HG03280 (cell line): ENCODE data around the gene WNT11.
"Not testable (repeated sequence)": the region's sequence is repeated elsewhere in the genome, so short reads cannot be mapped to it uniquely, and the experiment has no call there.

Experiments
- ATAC-seq: cut with Tn5 transposase; IDR thresholded peaks from one replicate; pipeline ENCODE4 v1.9.1; 2021; ENCODE audit warnings: mild to moderate bottlenecking, moderate library complexity; ENCODE audit not compliant: unreplicated experiment

WNT11 gene

DNA sequence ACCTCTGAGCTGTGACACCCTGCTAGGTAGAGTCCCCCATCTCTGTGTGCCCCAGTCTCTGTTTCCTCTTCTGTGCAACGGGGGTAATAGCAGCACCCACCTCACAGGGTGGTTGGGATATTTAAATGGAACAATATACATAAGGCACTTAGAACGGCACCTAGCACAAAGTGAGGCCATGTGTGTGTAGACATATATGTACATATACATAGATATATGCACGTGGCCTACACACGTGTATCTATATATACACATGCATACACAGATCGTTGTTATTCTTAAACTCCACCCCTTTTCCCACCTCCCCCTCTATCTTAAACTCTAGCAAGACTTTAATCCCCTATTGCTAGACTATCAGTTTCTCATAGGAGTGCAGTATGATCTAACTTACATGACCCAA lies 2.4 kb downstream of the WNT11 start:
- no peak for ATAC-seq

DNA sequence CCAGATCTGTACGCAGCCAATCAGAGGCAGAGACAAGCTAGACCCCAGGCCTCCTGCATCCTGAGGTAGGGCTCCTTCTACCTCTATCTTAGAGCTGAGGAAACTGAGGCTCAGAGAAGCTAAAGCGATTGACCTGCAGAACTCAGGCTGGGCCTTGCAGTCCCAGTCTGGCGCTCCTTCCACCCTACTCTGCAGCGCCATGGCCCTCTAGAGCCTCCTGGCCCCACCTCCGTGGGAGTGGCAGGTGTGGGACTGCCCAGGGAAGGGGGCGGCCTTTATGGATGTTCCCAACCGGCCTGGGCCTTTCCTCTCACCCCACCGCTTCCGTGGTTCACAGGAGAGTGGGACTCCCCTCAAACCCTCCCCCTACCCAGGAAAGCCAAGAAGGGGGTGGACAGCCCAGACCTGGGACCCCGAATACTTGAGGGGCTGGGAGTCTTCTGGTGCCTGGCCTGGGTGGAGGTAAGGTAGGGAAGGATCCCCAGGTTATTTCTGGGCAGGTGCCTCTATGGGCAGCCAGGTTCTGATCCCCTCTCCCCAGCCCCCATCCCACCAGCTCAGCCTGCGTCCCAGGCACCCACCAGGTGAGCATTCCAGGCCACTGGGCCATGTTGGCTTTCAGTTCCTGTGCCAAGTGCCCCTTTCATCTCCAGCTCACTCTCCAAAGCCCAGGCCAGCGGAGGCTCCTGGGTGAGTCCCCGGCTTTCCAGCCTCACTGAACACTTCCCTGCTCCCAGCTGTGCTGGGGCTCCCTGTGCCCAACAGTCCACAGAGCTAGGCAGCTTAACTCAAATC lies 3.0 kb downstream of the WNT11 start:
- no peak for ATAC-seq

DNA sequence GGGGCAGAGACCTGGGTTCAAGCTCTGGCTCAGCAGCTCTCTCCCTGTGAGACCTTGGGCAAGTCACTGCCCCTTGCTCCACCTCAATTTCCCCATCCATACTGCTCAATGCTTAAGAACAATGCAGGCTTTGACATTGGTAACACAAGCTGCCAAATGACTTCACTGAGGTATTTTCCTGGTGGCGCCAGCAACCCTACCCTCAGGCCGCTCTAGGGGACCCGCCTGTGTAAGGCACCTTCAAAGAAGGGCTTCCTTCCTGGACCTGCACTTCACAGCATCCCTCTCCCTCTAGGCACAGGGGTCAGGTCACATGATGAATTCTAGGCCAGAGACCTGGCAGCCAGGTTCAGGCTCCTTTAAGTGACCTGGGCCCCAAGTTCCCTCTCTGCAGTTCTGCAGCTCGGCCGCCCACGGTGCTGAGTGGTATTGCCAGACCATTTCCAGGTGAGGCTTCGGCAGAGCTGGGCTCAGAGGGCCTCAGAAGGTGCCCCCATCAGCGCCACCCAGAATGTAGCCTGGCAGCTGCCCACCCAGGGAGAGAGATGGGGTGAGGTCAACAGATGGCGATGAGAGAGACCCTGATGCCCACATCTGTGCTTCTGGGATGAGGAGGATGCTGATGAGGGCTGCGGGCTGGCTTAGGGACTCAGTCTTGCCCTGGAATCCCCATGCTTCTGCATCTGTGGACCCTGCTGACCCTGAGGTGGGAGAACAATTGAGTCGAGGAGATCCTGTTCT lies 4.5 kb downstream of the WNT11 start:
- ATAC-seq, result no peak

DNA sequence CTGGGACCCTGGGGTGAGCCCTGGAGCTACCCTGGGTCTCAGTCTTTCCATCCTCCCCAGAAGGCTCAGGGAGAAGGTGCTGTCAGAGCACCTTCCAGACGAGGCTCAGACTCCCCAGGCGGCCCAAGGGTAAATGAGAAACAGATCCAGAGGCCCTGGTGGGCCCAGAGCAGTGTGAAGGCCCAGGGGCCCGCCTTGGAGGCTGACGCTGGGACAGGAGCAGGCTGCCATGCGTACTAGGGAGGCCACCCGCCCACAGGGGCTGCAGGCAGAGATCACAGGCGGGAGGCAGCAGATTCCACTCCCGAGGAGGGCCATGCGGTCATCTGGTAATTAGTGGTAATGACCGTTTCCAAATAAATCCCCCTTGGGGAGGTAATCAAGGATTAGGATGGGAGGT lies 5.2 kb downstream of the WNT11 start:
- ATAC-seq, result no peak

DNA sequence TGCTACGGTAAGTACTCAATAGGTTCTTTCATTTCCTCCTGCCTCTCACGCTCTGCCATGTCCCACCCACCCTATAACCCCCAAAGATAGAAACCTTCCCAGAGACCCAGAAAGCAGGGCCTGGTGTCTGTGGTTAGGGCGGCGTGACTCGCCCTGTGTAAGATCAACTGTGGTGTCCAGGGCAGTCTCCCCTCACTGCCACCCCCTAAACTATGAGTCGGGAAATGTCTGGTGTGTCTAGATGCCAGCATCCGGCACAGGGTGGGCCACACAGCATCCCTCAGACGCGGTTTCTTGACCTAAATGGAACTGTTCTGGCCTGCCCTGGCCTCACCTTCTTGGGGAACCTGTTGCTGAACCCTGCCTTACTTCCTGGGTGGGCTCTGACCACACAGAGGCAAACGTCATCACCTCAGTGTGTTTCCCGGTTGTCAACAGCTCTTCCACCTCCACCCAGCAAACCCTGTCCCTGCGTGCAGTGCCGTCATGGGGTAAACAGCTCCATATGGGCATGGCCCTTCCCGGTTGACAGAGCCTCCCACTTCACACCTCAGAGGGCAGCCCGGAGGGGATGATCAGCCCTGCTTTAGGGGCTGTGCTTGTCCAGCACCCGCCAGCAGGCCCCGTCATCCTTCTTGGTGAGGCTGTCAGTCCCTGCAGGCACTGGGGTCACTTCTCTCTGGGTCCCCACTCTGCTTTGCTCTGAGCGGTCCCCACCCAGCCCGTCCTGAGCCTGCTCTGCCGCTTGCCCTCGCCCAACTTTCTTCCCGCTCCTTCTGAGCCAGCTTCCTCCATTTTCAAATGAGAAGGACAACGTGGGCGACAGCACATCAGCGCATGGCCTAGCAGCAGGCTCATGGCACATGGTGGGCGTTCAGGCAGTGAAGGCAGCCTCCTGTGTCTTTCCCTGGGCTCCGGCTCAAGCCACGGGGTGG lies 6.0 kb downstream of the WNT11 start:
- no peak for ATAC-seq

DNA sequence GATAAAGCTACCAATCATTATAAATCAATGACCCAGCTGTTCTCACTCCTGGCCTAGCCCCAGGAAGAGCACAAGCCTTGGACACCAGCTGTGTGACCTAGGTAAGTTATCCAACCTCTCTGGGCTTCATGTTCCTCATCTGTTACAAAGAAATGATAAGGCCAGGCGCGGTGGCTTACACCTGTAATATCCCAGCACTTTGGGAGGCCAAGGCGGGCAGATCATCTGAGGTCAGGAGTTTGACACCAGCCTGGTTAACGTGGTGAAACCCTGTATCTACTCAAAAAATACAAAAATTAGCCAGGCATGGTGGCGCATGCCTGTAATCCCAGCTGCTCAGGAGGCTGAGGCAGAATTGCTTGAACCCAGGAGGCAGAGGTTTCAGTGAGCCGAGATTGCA lies 7.6 kb downstream of the WNT11 start:
- ATAC-seq, result not testable (repeated sequence)

DNA sequence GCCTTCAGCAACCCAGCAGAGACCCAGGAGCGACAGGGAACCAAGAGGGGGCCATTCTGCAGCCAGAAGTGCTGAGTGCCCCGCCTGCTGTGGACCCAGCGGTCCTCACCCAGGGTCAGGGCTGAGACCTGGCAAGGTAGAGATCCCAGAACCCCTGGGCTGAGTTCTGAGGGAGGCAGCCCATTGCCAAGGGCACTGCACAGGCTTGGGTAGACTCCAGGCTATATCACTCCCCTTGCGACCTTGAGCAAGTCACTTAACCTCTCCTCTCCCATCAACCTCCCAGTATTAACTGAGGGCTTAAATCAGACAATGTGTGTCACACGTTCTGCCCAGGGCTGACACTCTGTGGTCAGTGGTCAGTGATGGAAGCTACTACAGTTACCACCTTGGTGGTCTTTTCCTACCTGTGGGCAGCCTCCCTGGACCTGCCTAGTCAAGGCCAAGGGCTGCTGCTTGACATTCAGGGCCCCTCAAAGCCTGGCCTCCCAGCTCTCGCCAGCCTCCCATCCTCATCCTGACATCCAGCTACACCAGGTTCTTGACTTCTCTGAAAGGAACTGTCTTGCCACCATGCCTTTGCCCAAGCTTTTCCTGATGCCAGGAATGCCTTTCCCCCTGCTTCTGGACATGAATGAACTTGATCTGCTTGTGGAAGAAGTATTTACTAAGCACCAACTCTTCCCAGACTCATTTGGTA lies 8.2 kb downstream of the WNT11 start:
- ATAC-seq, result no peak

DNA sequence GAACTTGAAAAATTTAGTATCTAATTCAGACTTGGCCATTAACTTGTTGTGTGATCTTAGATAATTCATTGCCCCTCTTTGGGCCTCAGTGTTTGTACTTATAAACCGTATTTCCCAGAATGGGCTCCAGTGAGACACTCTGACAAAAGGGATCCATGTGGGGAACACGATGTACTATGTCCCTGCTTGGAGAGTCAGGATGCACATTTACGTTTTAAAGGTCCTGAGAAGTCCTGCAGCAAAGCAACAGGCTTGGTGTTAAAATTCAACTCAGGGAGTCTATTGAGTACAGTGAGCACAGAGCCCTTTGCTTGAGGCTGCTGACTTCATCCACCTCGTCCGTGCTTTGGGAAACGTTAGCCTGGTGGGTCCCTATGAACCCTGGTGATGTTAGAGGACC lies 9.0 kb downstream of the WNT11 start:
- ATAC-seq, result no peak

DNA sequence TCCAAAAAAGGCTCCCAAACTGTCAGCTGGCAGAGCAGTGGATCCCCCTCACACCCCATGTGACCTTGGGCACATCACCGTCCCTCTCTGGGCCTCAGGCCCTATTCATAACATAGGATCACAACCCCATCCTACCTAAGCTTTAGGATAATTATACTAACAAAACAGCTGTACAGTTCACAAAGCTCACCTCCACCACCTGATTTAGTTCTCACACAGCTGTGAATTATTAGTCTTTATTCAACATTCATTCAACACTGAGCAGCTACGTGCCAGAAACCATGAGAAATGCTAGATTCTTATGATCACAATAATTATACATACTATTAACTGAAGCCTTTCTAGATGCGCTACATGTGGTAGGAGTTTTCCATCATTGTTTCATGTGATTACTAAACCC lies 9.5 kb downstream of the WNT11 start:
- no peak for ATAC-seq

DNA sequence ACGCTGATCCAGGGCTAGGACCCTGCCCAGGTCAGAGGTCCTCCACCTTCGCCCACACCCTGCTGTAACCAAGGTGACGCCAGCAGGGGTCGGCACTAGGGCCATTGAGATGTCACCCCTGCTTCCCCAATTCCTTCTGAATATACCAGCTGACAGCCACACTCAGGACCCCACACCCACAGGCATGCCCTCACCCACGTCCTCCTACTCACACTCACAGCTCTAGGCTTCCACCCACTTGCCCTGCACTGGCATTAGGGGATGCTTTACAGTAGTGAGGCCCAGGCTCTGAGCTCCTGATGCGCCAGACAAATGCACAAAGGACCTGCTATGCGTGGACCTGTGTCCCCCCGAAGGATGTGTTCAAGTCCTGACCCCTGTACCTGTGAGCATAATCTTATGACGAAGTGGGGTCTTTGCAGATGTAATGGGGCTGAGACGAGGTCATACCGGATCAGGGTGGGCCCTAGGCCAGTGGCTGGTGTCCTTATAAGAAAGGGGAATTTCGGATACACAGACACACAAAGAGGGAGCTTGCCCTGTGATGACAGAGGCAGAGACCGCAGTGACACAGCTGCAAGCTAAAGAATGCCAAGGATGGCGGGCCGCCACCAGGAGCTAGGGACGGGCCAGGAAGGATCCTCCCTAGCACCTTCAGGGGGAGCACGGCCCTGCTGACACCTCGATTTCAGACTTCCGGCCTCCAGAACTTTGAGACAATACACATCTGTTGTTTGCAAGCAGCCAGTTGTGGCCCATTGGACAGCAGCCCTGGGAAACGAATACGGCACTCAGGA lies 11.2 kb downstream of the WNT11 start:
- ATAC-seq, result no peak

DNA sequence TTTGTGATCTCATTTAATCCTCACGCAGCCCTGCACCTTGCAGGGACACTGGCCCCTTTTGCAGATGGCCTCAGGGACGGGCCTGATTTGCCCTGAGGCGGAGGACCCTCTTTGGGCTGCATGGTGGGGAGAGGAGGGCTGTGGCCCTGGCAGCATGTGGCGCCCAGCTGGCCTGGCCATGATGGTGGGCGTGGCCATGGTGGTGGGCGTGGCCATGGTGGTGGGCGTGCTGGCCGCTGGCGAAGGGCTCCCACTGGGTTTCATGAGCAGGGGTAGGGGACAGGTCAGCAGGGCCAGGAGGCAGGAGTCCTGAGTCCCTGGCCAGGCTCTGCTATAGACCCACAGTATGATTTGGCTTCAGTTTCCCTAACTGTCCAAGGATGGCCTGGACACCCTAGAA lies 13.1 kb downstream of the WNT11 start:
- no peak for ATAC-seq

DNA sequence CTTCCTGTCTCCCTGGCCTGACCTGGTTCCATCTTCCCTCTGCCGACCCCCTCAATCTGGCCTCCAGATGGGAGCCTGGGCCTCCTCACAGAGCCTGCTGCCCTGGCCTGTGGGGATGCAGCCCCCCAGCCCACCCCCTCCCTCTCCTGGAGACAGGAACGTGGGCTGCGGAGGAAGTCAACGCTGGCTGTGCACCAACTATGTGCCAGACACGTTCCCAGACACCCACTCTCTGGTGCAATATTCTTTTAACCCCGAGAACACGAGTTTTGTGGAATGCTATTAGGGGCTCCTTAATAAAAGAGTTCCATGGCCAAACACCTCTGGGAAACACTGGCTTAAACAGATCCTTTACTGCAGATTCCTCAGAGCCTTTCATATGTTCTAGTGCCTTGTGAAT lies 15.9 kb downstream of the WNT11 start:
- no peak for ATAC-seq

DNA sequence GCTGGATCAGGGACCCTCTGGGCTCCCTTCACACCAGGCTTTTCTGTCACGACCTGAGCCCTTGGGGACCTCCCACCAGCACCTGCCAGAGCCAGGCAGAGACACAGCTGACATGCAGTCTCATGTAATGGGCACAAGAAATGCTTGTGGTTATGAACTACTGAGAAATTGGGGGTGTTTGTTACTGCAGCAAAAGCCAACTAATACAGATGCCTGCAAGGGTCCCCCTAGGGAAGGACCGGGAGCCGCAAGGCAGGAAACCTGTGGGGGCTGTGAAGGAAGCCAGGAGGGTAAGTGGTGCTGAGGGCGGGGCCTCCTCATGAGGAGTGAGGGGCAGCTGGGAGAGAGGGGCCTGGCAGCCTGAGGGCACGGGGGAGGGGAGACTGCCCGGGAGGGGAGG lies 16.6 kb downstream of the WNT11 start:
- ATAC-seq, result no peak

DNA sequence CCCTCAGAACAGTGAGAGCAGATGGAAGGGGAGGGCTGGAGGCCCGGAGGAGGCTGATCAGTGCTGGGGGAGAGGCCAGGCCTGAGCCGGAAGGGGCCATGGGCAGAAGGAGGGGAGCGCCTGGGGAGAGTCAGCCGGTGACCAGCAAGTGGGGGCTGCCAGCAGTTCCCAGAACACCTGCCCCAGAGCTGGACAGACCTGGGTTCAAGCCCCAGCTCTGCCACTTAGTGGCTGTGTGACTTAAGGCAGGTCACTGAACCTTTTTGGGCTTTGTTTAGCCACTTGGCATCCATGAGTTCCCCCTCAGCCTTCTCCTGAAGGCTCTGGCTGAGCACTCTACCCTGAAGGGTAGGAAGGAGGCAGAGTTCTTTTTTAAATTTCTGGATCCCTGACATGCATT lies 17.4 kb downstream of the WNT11 start:
- ATAC-seq, result no peak

DNA sequence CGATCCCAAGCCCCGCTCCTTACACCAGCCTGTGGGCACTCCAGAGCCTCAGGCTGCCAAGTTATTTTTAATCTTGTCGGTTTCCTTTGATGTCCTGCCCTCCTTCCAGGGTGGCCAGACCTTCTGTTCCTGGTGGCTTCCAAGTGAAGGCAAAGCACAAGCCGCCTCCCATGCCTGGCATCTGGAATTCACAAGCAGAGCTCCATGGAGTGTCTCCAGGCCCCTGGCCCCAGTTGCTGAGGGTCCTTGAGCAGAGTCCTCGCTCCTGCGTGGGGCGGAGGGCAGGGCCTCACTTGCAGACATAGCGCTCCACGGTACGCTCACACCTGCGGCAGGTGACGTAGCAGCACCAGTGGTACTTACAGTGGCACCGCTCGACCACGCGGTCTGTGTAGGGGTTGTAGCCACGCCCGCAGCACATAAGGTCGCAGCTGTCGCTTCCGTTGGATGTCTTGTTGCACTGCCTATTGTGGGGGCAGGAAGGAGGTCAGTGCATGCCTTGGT lies 19.5 kb downstream of the WNT11 start:
- no peak for ATAC-seq

DNA sequence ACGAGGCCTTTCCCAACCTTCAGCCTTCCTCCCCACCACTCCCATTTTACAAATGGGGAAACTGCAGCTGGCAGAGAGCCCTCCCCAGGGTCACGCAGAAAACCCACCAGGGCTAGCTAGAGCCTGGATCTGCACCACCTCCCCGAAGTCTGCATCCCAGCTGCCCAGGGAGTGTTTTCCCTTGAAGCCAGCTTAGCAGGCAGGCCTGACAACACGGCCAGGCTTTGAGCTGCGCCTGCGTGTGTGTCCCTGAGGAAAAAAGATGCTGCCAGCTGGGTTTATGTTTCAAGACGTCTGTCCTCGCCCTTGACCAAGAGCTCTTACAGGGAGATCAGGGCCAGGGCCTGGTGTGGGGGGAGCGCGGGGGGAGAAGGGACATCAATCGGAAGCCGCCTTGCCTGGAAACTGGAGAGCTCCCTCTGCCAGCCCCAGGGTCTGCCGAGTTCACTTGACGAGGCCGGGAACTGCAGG lies 20.3 kb downstream of the WNT11 start:
- no peak for ATAC-seq

DNA sequence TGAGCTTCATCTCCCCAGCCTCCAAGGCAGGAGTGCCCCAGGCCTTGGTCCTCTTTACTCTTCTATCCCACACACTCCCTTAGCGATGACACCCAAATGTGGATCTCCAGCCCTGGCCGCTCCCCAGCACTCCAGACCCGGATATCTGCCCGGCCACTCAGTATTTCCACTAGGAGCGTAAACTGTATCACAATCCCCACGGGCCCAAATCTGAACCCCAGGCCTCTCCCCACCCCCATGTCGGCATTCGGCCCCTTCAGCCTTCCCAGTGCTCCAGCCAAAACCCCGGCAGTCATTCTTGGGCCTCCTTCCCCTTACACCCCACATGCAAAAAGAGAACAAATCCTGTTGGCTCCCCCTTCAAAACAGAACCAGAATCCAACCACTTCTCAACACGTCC lies 20.8 kb downstream of the WNT11 start:
- no peak for ATAC-seq

DNA sequence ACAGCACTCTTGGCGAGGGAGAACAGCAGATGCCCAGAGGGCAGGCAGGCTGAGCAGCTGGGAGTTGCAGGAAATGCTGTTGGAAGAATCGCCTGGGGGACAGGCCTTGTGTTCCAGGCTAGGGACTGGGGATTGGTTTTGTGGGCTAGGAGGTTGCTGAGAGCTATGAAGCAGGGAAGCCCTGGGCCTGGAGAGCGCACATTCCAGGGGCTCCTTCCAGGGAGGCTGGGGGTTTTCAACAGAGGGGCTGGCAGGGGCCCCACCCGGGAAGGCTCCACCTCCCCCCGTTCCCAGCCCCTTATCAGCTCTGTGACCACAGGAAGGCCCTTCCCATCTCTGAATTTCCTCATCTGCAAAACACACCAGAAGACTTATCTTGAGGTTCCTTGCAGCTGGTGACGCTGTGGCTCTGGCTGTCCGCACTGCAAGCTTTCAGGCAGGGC lies 21.7 kb downstream of the WNT11 start:
- ATAC-seq, result no peak

DNA sequence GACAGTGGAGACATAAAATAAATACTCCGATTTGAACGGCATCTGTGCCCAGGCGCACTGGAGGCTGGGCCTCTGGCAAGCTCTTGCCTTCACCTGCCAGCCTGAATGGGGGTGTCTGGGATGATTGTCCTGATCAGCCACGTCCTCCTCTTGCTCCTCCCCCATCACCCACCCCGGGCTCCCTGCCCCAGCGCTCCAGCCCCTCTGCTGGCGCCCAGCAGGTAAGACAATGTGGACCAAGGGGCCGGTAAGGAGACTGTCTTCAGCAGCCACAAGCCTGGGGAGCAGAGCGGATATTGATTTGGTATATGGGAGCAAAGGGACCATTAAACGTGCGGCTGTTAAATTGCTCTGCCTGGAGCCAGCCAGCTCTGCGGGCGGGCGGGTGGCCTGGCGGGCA lies 24.9 kb downstream of the WNT11 start:
- no peak for ATAC-seq

DNA sequence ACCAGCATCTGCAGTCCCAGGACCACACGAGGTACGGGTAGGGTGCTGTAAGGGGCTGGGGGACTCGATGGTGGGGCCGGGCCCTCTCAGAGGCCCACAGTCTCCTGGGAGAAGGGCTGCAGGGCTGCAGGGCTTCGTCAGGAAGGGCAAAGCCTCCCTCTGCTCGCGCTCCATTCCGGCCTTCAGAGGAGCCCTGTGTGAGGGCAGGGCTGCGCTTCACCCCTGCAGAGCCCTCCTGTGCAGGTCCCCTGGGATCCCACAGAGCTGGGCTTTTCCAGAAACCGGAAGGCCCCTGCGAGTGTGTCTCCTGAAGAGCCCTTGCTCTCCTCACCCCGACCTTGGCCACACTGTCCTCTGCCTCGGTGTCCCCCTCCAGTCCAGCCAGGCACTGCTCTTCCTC lies 27.2 kb downstream of the WNT11 start:
- no peak for ATAC-seq
